Ovary (tissue), 3 donors: ENCODE data around the gene PTPRN2.

ENCODE experiments used
- CTCF ChIP-seq, 3 donors: fragments of 450-650 bp in 2 of 3; fragments of 200-600 bp in 1 of 3; IDR thresholded peaks; one replicate each; pipeline versions ENCODE4 v1.5.1 to v1.8.0; 2016 to 2022; ENCODE audit warnings: antibody characterized with exemption in 3 of 3, mild to moderate bottlenecking in 1 of 3
- EP300 ChIP-seq: sonication (generic); formaldehyde crosslinking; IDR thresholded peaks from one replicate; pipeline ENCODE4 v1.6.1; 2017; ENCODE audit warnings: antibody characterized with exemption
- POLR2A ChIP-seq: fragments of 450-650 bp; IDR thresholded peaks from one replicate; pipeline ENCODE4 v1.6.1; 2017; ENCODE audit warnings: antibody characterized with exemption, mild to moderate bottlenecking, moderate library complexity
- donor health status: DM: no; HTN: no; CAD: no.

- no peak for TF ChIP-seq EP300
- no peak for TF ChIP-seq CTCF (IDR thresholded peaks at IDR 0.05)
- TF ChIP-seq POLR2A: no peak
Measured at GRCh38 chr7:158052381-158053060, 535.1 kb downstream of the PTPRN2 start.
